Mammary epithelial cell (primary cell): ENCODE measurements around the gene RDX.

Experiments
- CTCF ChIP-seq, 2 donors: IDR thresholded peaks in 1 of 2; conservative IDR thresholded peaks in 1 of 2; 2 replicates each; pipeline ENCODE4 v1.5.1; 2011 to 2012; ENCODE audit warnings: inconsistent platforms in 2 of 2, low read length in 2 of 2, mild to moderate bottlenecking in 2 of 2, control low read depth in 1 of 2, low read depth in 1 of 2; ENCODE audit not compliant: insufficient read depth in 1 of 2; ENCODE audit errors: extremely low read depth in 1 of 2
- EZH2 ChIP-seq: IDR thresholded peaks from 2 replicates; pipeline ENCODE4 v1.6.1; 2012; ENCODE audit warnings: low read length, inconsistent platforms, borderline replicate concordance

- TF ChIP-seq CTCF (conservative IDR thresholded peaks at IDR 0.05 in 1 of 2, IDR thresholded peaks at IDR 0.05 in 1 of 2; ENCODE audit: extremely low read depth in 1 of 2, insufficient read depth in 1 of 2, low read depth in 1 of 2, low read length in 2 of 2) (no peak), EZH2 (no peak)
Measured at GRCh38 chr11:110162216-110162615, 134.2 kb downstream of the RDX start.
